GM21381 (cell line): ENCODE data around the gene NOBOX.
"Not testable (repeated sequence)": the region's sequence is repeated elsewhere in the genome, so short reads cannot be mapped to it uniquely, and the experiment has no call there.

Experiments
- ATAC-seq: cut with Tn5 transposase; IDR thresholded peaks from one replicate; pipeline ENCODE4 v1.9.1; 2021; ENCODE audit warnings: mild to moderate bottlenecking, moderate library complexity; ENCODE audit not compliant: unreplicated experiment

NOBOX gene

GRCh38 chr7:144397086-144397485, 6.4 kb downstream of the NOBOX start:
- ATAC-seq = no peak

- no peak for ATAC-seq
Measured at GRCh38 chr7:144391823-144392255, 11.7 kb downstream of the NOBOX start.

- ATAC-seq = no peak
Measured at GRCh38 chr7:144391014-144391413, 12.5 kb downstream of the NOBOX start.

GRCh38 chr7:144390481-144390880, 13.0 kb downstream of the NOBOX start:
- no peak for ATAC-seq

GRCh38 chr7:144388950-144389349, 14.5 kb downstream of the NOBOX start:
- ATAC-seq = no peak

- ATAC-seq = no peak
Measured at GRCh38 chr7:144386741-144387140, 16.8 kb downstream of the NOBOX start.

GRCh38 chr7:144384555-144385245, 18.8 kb downstream of the NOBOX start:
- no peak for ATAC-seq

- peak; percentile 45 for ATAC-seq
Measured at GRCh38 chr7:144384071-144384470, 19.4 kb downstream of the NOBOX start.

GRCh38 chr7:144379776-144380384, 23.6 kb downstream of the NOBOX start:
- no peak for ATAC-seq

- ATAC-seq = no peak
Measured at GRCh38 chr7:144378651-144379050, 24.8 kb downstream of the NOBOX start.

- not testable (repeated sequence) for ATAC-seq
Measured at GRCh38 chr7:144369221-144369620, 34.3 kb downstream of the NOBOX start.

GRCh38 chr7:144367250-144367649, 36.2 kb downstream of the NOBOX start:
- ATAC-seq = not testable (repeated sequence)

GRCh38 chr7:144365523-144365922, 38.0 kb downstream of the NOBOX start:
- not testable (repeated sequence) for ATAC-seq

GRCh38 chr7:144362061-144362460, 41.4 kb downstream of the NOBOX start:
- not testable (repeated sequence) for ATAC-seq

- ATAC-seq = not testable (repeated sequence)
Measured at GRCh38 chr7:144356860-144357259, 46.6 kb downstream of the NOBOX start.

GRCh38 chr7:144356185-144356584, 47.3 kb downstream of the NOBOX start:
- not testable (repeated sequence) for ATAC-seq

GRCh38 chr7:144355176-144355822, 48.2 kb downstream of the NOBOX start, which contains the start of gene ARHGEF5:
Gene ARHGEF5, plus strand, starts transcription at chr7:144355402. Its CDS starts 7,268 bp downstream, at chr7:144362670.
- ATAC-seq = peak; percentile 69

- not testable (repeated sequence) for ATAC-seq
Measured at GRCh38 chr7:144351667-144352066, 51.8 kb downstream of the NOBOX start.

- ATAC-seq = peak; percentile 24
Measured at GRCh38 chr7:144348625-144349024, 54.9 kb downstream of the NOBOX start.
